Measurements from ENCODE around the gene FUBP3.
"Not testable (repeated sequence)": the region's sequence is repeated elsewhere in the genome, so short reads cannot be mapped to it uniquely, and the experiment has no call there.

FUBP3 gene

GRCh38 chr9:130557077-130557468, 22.3 kb upstream of the FUBP3 start:
- DNase-seq, result no peak

- DNase-seq, result no peak
Measured at GRCh38 chr9:130561056-130561455, 18.3 kb upstream of the FUBP3 start.

- not testable (repeated sequence) for DNase-seq
Measured at GRCh38 chr9:130562525-130562924, 16.9 kb upstream of the FUBP3 start.

GRCh38 chr9:130563797-130564196, 15.6 kb upstream of the FUBP3 start:
- no peak for DNase-seq

GRCh38 chr9:130565792-130566191, 13.6 kb upstream of the FUBP3 start:
- DNase-seq, result no peak

- DNase-seq, result no peak
Measured at GRCh38 chr9:130570208-130570607, 9.2 kb upstream of the FUBP3 start.

- no peak for DNase-seq
Measured at GRCh38 chr9:130575514-130575913, 3.9 kb upstream of the FUBP3 start.

- no peak for DNase-seq
Measured at GRCh38 chr9:130576176-130576575, 3.2 kb upstream of the FUBP3 start.

- no peak for DNase-seq
Measured at GRCh38 chr9:130579738-130580463, 524 bp downstream of the FUBP3 start.

GRCh38 chr9:130581766-130582165, 2.4 kb downstream of the FUBP3 start:
- no peak for DNase-seq

GRCh38 chr9:130583271-130583670, 3.9 kb downstream of the FUBP3 start:
- no peak for DNase-seq

- no peak for DNase-seq
Measured at GRCh38 chr9:130587921-130588320, 8.5 kb downstream of the FUBP3 start.

GRCh38 chr9:130588416-130588815, 9.0 kb downstream of the FUBP3 start:
- DNase-seq, result no peak

- DNase-seq, result no peak
Measured at GRCh38 chr9:130589754-130590153, 10.4 kb downstream of the FUBP3 start.

GRCh38 chr9:130590305-130590704, 10.9 kb downstream of the FUBP3 start:
- no peak for DNase-seq

GRCh38 chr9:130593020-130593419, 13.6 kb downstream of the FUBP3 start:
- no peak for DNase-seq

GRCh38 chr9:130597228-130597627, 17.9 kb downstream of the FUBP3 start:
- no peak for DNase-seq

GRCh38 chr9:130598188-130598587, 18.8 kb downstream of the FUBP3 start:
- no peak for DNase-seq

- no peak for DNase-seq
Measured at GRCh38 chr9:130599625-130600024, 20.2 kb downstream of the FUBP3 start.

GRCh38 chr9:130601100-130601499, 21.7 kb downstream of the FUBP3 start:
- no peak for DNase-seq

- no peak for DNase-seq
Measured at GRCh38 chr9:130604295-130604694, 24.9 kb downstream of the FUBP3 start.

- DNase-seq, result no peak
Measured at GRCh38 chr9:130606887-130607600, 27.7 kb downstream of the FUBP3 start.

- no peak for DNase-seq
Measured at GRCh38 chr9:130607640-130608420, 28.5 kb downstream of the FUBP3 start.

Data from cerebellar nuclear complex (tissue), 1 donor.